ENCODE measurements around the gene GYS2. TPM values are rescaled to one million over a fixed set of nuclear protein-coding genes. Genes with fewer than 3 reads are reported as not detected.

The GYS2 gene
- total and polyA plus RNA-seq, 2 of the 4 experiments (the other 2 are of a cell fraction), result not detected

Other genes starting within 250 kb of the GYS2 start
- gene IAPP, start 231.9 kb downstream of the GYS2 start, total RNA-seq (2012; rRNA removed), result not detected in 2 replicates
- not detected in 2 replicates for gene IAPP, start 231.9 kb downstream of the GYS2 start, polyA plus RNA-seq (2012; rRNA removed)
- gene PYROXD1, start 167.2 kb downstream of the GYS2 start, total RNA-seq (2012; rRNA removed), result 10.9 and 14.4 TPM in 2 replicates
- gene PYROXD1, start 167.2 kb downstream of the GYS2 start, polyA plus RNA-seq (2012; rRNA removed), result 6.6 and 7.1 TPM in 2 replicates
- gene RECQL, start 103.2 kb downstream of the GYS2 start, total RNA-seq (2012; rRNA removed), result 67.0 and 118 TPM in 2 replicates
- gene RECQL, start 103.2 kb downstream of the GYS2 start, polyA plus RNA-seq (2012; rRNA removed), result 22.7 and 29.4 TPM in 2 replicates
- 50.5 and 83.9 TPM in 2 replicates for gene GOLT1B, start 103.1 kb downstream of the GYS2 start, total RNA-seq (2012; rRNA removed)
- 17.8 and 27.2 TPM in 2 replicates for gene GOLT1B, start 103.1 kb downstream of the GYS2 start, polyA plus RNA-seq (2012; rRNA removed)
- gene SPX, start 78.6 kb downstream of the GYS2 start, total RNA-seq (2012; rRNA removed), result under 0.01 and 0.28 TPM in 2 replicates
- 0.06 and 0.12 TPM in 2 replicates for gene SPX, start 78.6 kb downstream of the GYS2 start, polyA plus RNA-seq (2012; rRNA removed)
- 623 and 997 TPM in 2 replicates for gene LDHB, start 53.0 kb upstream of the GYS2 start, total RNA-seq (2012; rRNA removed)
- 508 and 630 TPM in 2 replicates for gene LDHB, start 53.0 kb upstream of the GYS2 start, polyA plus RNA-seq (2012; rRNA removed)
- 13.9 and 15.8 TPM in 2 replicates for gene KCNJ8, start 169.9 kb upstream of the GYS2 start, total RNA-seq (2012; rRNA removed)
- gene KCNJ8, start 169.9 kb upstream of the GYS2 start, polyA plus RNA-seq (2012; rRNA removed), result 7.2 and 8.0 TPM in 2 replicates

Measured in IMR-90 (cell line).